Measurements from ENCODE around the gene CD9.
"Not testable (repeated sequence)": the region's sequence is repeated elsewhere in the genome, so short reads cannot be mapped to it uniquely, and the experiment has no call there.

GRCh38 chr12:6209428-6209827 is 9.2 kb downstream of the CD9 start:
- not testable (repeated sequence) for TF ChIP-seq EZH2 (IDR thresholded peaks at IDR 0.05); POLR2AphosphoS5 (IDR thresholded peaks at IDR 0.05; ENCODE audit: borderline replicate concordance, low read depth, low read length)

All from SK-N-MC (cell line).